ENCODE measurements around the gene TRIM44. TPM values are rescaled to one million over a fixed set of nuclear protein-coding genes. Genes with fewer than 3 reads are reported as not detected.

TRIM44 gene
- total and polyA plus RNA-seq, 4 donors = 3.7 to 15.1 (median 10.4) TPM

GRCh38 chr11:35823742-35824298 lies 161.2 kb downstream of the TRIM44 start:
- DNase-seq (ENCODE audit: low spot score) = no peak
- H3K4me1 ChIP-seq (ENCODE audit: control insufficient read depth in 4 of 4, insufficient read depth in 4 of 4, low read length in 3 of 4) = peaks cover 0 to 14% (median 7%) of the 10 kb centered on the region in 4 donors
- no peak overlapping the region for H3K27ac ChIP-seq (ENCODE audit: low read depth in 1 of 2, low read length in 2 of 2)
- no peak overlapping the region for H3K4me3 ChIP-seq (ENCODE audit: low read depth in 1 of 3, low read length in 3 of 3)
- TF ChIP-seq REST (IDR thresholded peaks at IDR 0.05) (no peak), NR2F2 (IDR thresholded peaks at IDR 0.05) (no peak), GABPA (IDR thresholded peaks at IDR 0.05 in 1 of 2, conservative IDR thresholded peaks at IDR 0.05 in 1 of 2) (no peak), EGR1 (IDR thresholded peaks at IDR 0.05; ENCODE audit: low read depth in 2 of 2) (no peak), RXRA (IDR thresholded peaks at IDR 0.05) (no peak), MAX (IDR thresholded peaks at IDR 0.05) (no peak)
- no peaks in the 10 kb centered on the region for H3K36me3 ChIP-seq (ENCODE audit: control insufficient read depth in 4 of 4, insufficient read depth in 3 of 4, low read depth in 1 of 4, low read length in 3 of 4)
- H3K9ac ChIP-seq (ENCODE audit: low read depth in 1 of 2, low read length in 2 of 2) = no peak overlapping the region
- H3K27me3 ChIP-seq (ENCODE audit: control insufficient read depth in 4 of 4, insufficient read depth in 4 of 4, low read length in 3 of 4) = no peaks in the 10 kb centered on the region
- H3K9me3 ChIP-seq (ENCODE audit: control insufficient read depth in 4 of 4, low read length in 3 of 4) = no peaks in the 10 kb centered on the region
- 91% methylated on average over 10 of the region's 10 CpGs for WGBS

- Histone ChIP-seq H3K36me3 (ENCODE audit: control insufficient read depth in 4 of 4, insufficient read depth in 3 of 4, low read depth in 1 of 4, low read length in 3 of 4) (no peaks in the 10 kb centered on the region), H3K9me3 (ENCODE audit: control insufficient read depth in 4 of 4, low read length in 3 of 4) (no peaks in the 10 kb centered on the region), H3K27me3 (ENCODE audit: control insufficient read depth in 4 of 4, insufficient read depth in 4 of 4, low read length in 3 of 4) (no peaks in the 10 kb centered on the region), H3K4me3 (ENCODE audit: low read depth in 1 of 3, low read length in 3 of 3) (no peak overlapping the region), H3K9ac (ENCODE audit: low read depth in 1 of 2, low read length in 2 of 2) (no peak overlapping the region), H3K4me1 (ENCODE audit: control insufficient read depth in 4 of 4, insufficient read depth in 4 of 4, low read length in 3 of 4) (peaks cover 0 to 14% (median 7%) of the 10 kb centered on the region in 4 donors), H3K27ac (ENCODE audit: low read depth in 1 of 2, low read length in 2 of 2) (no peak overlapping the region)
- TF ChIP-seq HNF4A (conservative IDR thresholded peaks at IDR 0.05) = no peak
- TF ChIP-seq REST (IDR thresholded peaks at IDR 0.05) = no peak
- TF ChIP-seq FOXA2 (IDR thresholded peaks at IDR 0.05) = no peak
- TF ChIP-seq HNF4G (IDR thresholded peaks at IDR 0.05) = no peak
- TF ChIP-seq RXRA (IDR thresholded peaks at IDR 0.05) = no peak
- TF ChIP-seq TAF1 (conservative IDR thresholded peaks at IDR 0.05) = no peak
- no peak for TF ChIP-seq ATF3 (IDR thresholded peaks at IDR 0.05)
- no peak for TF ChIP-seq NR2F2 (IDR thresholded peaks at IDR 0.05)
- TF ChIP-seq MAX (IDR thresholded peaks at IDR 0.05) = no peak
- no peak for TF ChIP-seq JUND (IDR thresholded peaks at IDR 0.05)
- no peak for TF ChIP-seq SP1 (IDR thresholded peaks at IDR 0.05)
- TF ChIP-seq FOXA1 (IDR thresholded peaks at IDR 0.05) = no peak
- no peak for TF ChIP-seq GABPA (IDR thresholded peaks at IDR 0.05 in 1 of 2, conservative IDR thresholded peaks at IDR 0.05 in 1 of 2)
- TF ChIP-seq YY1 (IDR thresholded peaks at IDR 0.05) = no peak
- no peak for TF ChIP-seq RAD21 (IDR thresholded peaks at IDR 0.05)
- TF ChIP-seq CTCF (IDR thresholded peaks at IDR 0.05; ENCODE audit: low read depth, low read length, missing input control) = no peak
- no peak for DNase-seq (ENCODE audit: low spot score)
- WGBS = 72% methylated on average over 1 of the region's 1 CpG
Measured at GRCh38 chr11:35825386-35825785, 162.8 kb downstream of the TRIM44 start.
